ENCODE data around the gene GRIP2. TPM values are rescaled to one million over a fixed set of nuclear protein-coding genes. Genes with fewer than 3 reads are reported as not detected.

The GRIP2 gene
- total RNA-seq, 1 donor from 2014 or later, result not detected

DNA sequence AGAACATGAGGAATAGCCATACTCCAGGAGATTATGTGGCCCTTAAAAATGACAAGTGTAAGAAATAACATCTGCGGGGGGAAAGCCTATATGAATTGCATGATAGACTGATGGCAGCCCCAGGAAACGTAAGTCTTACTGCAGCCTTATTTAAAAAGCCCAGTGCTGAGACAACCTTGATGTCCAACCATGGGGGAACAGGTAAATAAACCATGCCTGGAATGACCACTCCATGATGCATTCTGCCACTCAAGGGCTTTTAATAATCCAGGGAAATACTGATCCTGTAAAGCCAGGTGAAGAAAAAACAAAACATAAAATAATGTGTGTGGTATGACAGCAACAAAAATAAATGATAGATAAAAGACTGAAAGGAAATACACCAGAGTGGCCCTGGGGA is 46.5 kb upstream of the GRIP2 start:
- Mint-ChIP-seq H3K36me3 (no peaks in the 10 kb centered on the region), H3K9me3 (no peaks in the 10 kb centered on the region), H3K27me3 (ENCODE audit: insufficient read depth, low read depth) (peaks cover 7% of the 10 kb centered on the region)

DNA sequence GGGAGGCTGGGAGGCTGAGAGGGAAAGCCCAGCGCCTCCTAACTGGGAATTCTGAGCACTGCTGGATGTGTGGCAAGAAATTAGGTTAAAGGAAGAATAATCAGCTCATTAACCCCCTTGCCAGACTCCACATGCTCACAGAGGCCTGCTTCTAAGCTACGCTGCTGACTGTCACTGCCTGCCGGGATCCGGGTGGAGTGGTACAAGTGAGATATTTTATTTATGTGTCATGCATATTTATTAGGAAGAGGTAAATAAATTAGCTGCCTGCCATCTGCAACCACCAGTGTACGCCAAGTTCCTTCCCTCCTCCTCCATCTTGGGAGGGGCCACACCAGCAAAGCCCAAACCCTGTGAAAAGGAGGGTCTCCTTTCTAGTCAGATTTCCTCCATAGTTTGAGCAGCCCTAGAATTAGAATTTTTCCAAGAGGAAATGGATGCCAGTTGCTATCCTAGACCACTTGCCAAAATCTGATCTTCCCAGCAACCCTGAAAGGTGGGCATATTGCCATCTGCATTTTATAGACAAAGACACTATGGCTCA is 43.5 kb upstream of the GRIP2 start:
- H4K20me1 ChIP-seq (ENCODE audit: low read depth), result no peaks in the 10 kb centered on the region
- H3K9ac ChIP-seq, result no peak overlapping the region
- no peak overlapping the region for H3K4me3 ChIP-seq
- H3K79me2 ChIP-seq (ENCODE audit: low read depth), result no peaks in the 10 kb centered on the region
- H2AFZ ChIP-seq (replicated peaks), result no peak overlapping the region
- H3K27me3 ChIP-seq, result no peaks in the 10 kb centered on the region
- Mint-ChIP-seq H3K9me3 (no peaks in the 10 kb centered on the region), H3K4me1 (peaks cover 6% of the 10 kb centered on the region), H3K27me3 (ENCODE audit: insufficient read depth, low read depth) (peaks cover 12% of the 10 kb centered on the region), H3K36me3 (no peaks in the 10 kb centered on the region), H3K4me3 (peak overlapping the region; percentile 47), H3K27ac (no peak overlapping the region)
- H3K9me3 ChIP-seq (ENCODE audit: low read depth), result no peaks in the 10 kb centered on the region
- no peaks in the 10 kb centered on the region for H3K36me3 ChIP-seq
- no peak overlapping the region for H3K4me2 ChIP-seq
- H3K4me1 ChIP-seq, result no peaks in the 10 kb centered on the region
- no peak for TF ChIP-seq EZH2phosphoT487 (IDR thresholded peaks at IDR 0.05)
- DNase-seq (ENCODE audit: low spot score), result no peak
- no peaks in the 10 kb centered on the region for H3F3A ChIP-seq (ENCODE audit: low read depth)
- H3K27ac ChIP-seq, result no peak overlapping the region

More for the DNA sequence above, 46.5 kb upstream of the GRIP2 start:
- H3K4me2 ChIP-seq, result no peak overlapping the region
- H3K9me3 ChIP-seq (ENCODE audit: low read depth), result no peaks in the 10 kb centered on the region
- no peak overlapping the region for H3K9ac ChIP-seq
- Mint-ChIP-seq H3K4me3 (no peak overlapping the region), H3K4me1 (peaks cover 20% of the 10 kb centered on the region), H3K27ac (no peak overlapping the region)
- H3F3A ChIP-seq (ENCODE audit: low read depth), result no peaks in the 10 kb centered on the region
- no peak overlapping the region for H3K4me3 ChIP-seq
- no peak for DNase-seq (ENCODE audit: low spot score)
- no peak overlapping the region for H2AFZ ChIP-seq (replicated peaks)
- no peaks in the 10 kb centered on the region for H3K27me3 ChIP-seq
- TF ChIP-seq, protein P1, sequence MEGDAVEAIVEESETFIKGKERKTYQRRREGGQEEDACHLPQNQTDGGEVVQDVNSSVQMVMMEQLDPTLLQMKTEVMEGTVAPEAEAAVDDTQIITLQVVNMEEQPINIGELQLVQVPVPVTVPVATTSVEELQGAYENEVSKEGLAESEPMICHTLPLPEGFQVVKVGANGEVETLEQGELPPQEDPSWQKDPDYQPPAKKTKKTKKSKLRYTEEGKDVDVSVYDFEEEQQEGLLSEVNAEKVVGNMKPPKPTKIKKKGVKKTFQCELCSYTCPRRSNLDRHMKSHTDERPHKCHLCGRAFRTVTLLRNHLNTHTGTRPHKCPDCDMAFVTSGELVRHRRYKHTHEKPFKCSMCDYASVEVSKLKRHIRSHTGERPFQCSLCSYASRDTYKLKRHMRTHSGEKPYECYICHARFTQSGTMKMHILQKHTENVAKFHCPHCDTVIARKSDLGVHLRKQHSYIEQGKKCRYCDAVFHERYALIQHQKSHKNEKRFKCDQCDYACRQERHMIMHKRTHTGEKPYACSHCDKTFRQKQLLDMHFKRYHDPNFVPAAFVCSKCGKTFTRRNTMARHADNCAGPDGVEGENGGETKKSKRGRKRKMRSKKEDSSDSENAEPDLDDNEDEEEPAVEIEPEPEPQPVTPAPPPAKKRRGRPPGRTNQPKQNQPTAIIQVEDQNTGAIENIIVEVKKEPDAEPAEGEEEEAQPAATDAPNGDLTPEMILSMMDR (IDR thresholded peaks at IDR 0.05), result no peak
- TF ChIP-seq EZH2phosphoT487 (IDR thresholded peaks at IDR 0.05) (no peak), EZH2 (IDR thresholded peaks at IDR 0.05) (no peak)
- no peaks in the 10 kb centered on the region for H3K4me1 ChIP-seq
- H3K27ac ChIP-seq, result no peak overlapping the region
- no peaks in the 10 kb centered on the region for H3K79me2 ChIP-seq (ENCODE audit: low read depth)
- no peaks in the 10 kb centered on the region for H3K36me3 ChIP-seq
- H4K20me1 ChIP-seq (ENCODE audit: low read depth), result no peaks in the 10 kb centered on the region

GRCh38 chr3:14582045-14582410 is 41.9 kb upstream of the GRIP2 start:
- H3K36me3 Mint-ChIP-seq, result no peaks in the 10 kb centered on the region
- H3K79me2 ChIP-seq (ENCODE audit: low read depth), result no peaks in the 10 kb centered on the region
- H3K4me2 ChIP-seq, result no peak overlapping the region
- no peak overlapping the region for H3K9ac ChIP-seq
- no peak for DNase-seq (ENCODE audit: low spot score)
- TF ChIP-seq EZH2phosphoT487 (IDR thresholded peaks at IDR 0.05), result no peak
- peaks cover 4% of the 10 kb centered on the region for H3K4me1 Mint-ChIP-seq
- no peaks in the 10 kb centered on the region for H3F3A ChIP-seq (ENCODE audit: low read depth)
- no peaks in the 10 kb centered on the region for H3K4me1 ChIP-seq
- H3K27me3 Mint-ChIP-seq (ENCODE audit: insufficient read depth, low read depth), result peaks cover 15% of the 10 kb centered on the region
- H3K27ac Mint-ChIP-seq, result no peak overlapping the region
- no peaks in the 10 kb centered on the region for H3K36me3 ChIP-seq
- H3K9me3 Mint-ChIP-seq, result no peaks in the 10 kb centered on the region
- H3K4me3 ChIP-seq, result no peak overlapping the region
- H3K9me3 ChIP-seq (ENCODE audit: low read depth), result no peaks in the 10 kb centered on the region
- H4K20me1 ChIP-seq (ENCODE audit: low read depth), result no peaks in the 10 kb centered on the region
- H3K27ac ChIP-seq, result no peak overlapping the region
- no peaks in the 10 kb centered on the region for H3K27me3 ChIP-seq
- no peak overlapping the region for H3K4me3 Mint-ChIP-seq
- H2AFZ ChIP-seq (replicated peaks), result no peak overlapping the region

DNA sequence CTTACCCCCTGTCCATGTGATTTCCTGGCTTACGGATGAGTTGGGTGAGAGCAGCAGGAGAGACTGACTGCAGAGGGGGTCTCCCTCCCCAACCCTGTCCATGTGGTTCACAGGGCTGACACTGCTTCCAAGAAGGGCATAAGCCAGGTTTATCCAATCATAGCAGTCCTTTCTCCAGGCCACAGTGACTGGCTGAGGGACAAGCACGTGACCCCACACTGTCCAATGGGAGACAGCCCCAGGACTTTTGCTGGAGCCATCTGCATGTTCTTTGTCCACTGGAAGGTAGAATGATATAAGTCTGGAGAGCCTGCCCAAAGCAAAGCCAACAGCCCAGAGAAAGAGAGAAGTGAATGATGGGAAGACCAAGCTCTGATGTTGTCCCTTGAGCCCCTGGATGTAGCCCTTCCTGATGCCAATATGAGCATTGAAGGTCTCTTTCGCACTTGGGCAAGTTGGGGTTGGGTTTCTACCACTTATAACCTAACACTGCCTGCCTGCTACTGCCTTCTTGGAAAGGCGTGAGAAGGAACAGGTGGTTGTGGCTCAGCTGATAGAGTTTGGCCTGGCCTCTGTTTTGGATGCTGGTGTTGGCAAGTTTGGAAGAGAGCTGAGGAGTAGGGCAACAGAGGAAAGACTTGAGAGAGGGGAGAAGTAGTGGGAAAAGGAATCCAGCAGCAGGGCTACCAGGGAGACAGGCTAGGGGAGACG is 41.3 kb upstream of the GRIP2 start:
- H3K36me3 Mint-ChIP-seq, result no peaks in the 10 kb centered on the region
- no peak overlapping the region for H3K9ac ChIP-seq
- no peak overlapping the region for H3K27ac Mint-ChIP-seq
- H3K36me3 ChIP-seq, result no peaks in the 10 kb centered on the region
- no peaks in the 10 kb centered on the region for H3K9me3 Mint-ChIP-seq
- H2AFZ ChIP-seq (replicated peaks), result no peak overlapping the region
- TF ChIP-seq, protein P1 (IDR thresholded peaks at IDR 0.05), result no peak
- TF ChIP-seq EZH2 (IDR thresholded peaks at IDR 0.05) (no peak), EZH2phosphoT487 (IDR thresholded peaks at IDR 0.05) (no peak)
- H3K4me2 ChIP-seq, result no peak overlapping the region
- peaks cover 15% of the 10 kb centered on the region for H3K27me3 Mint-ChIP-seq (ENCODE audit: insufficient read depth, low read depth)
- no peaks in the 10 kb centered on the region for H3K79me2 ChIP-seq (ENCODE audit: low read depth)
- H3K9me3 ChIP-seq (ENCODE audit: low read depth), result no peaks in the 10 kb centered on the region
- no peaks in the 10 kb centered on the region for H3K4me1 ChIP-seq
- no peaks in the 10 kb centered on the region for H3F3A ChIP-seq (ENCODE audit: low read depth)
- DNase-seq (ENCODE audit: low spot score), result no peak
- H3K4me3 Mint-ChIP-seq, result no peak overlapping the region
- no peak overlapping the region for H3K4me3 ChIP-seq
- H3K27ac ChIP-seq, result no peak overlapping the region
- H3K4me1 Mint-ChIP-seq, result peaks cover 4% of the 10 kb centered on the region
- H3K27me3 ChIP-seq, result no peaks in the 10 kb centered on the region
- no peaks in the 10 kb centered on the region for H4K20me1 ChIP-seq (ENCODE audit: low read depth)
